ENCODE measurements around the gene C10orf90.

C10orf90 gene

DNA sequence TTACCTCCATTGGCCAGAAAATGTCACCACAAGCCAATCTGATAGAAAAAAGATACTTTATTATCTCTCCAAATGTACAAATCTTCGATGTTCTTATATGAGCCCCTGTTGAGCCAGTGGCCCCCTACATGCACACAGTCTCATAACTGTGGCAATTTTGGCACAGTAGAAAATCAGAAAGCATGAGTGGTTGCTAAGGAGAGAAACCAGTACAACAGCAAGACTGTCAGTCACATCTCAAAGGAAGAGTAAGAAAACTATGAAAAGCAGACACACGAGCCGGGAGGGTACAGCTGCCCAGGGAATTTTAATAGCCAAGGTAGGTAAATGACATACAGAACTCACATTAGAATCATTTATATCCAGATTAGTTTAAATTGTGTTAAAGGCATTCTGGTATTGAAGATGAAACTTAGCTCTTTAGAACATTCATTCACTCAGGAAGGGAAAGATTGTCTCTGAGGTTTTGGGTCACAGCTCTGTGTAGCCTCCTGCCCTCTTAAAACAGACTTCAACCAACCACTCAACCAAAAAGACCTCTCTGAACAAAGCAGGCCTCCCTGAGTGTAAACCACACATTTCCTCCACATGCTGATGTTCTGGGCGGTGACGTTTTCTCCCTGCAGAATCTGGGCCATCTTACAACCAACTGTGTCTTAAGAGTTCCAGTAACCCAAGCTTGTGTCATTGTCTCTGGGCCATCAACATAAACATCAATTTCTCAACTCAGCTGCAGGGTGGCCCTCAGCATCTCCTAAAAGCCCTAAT lies 201.4 kb downstream of the C10orf90 start:
- H3K36me3 ChIP-seq (ENCODE audit: control insufficient read depth in 2 of 2, insufficient read depth in 1 of 2, low read length in 2 of 2) = no peaks in the 10 kb centered on the region
- no peaks in the 10 kb centered on the region for H3K9me3 ChIP-seq (ENCODE audit: control insufficient read depth, insufficient read depth, low read depth, low read length)
- H3K4me1 ChIP-seq (ENCODE audit: control insufficient read depth, insufficient read depth, low read length) = no peaks in the 10 kb centered on the region
- TF ChIP-seq KLF9 (tag by site-specific recombination; IDR thresholded peaks at IDR 0.05; ENCODE audit: low read depth) (no peak), BCL6B (tag by site-specific recombination; IDR thresholded peaks at IDR 0.05) (no peak), ZNF175 (tag by site-specific recombination; IDR thresholded peaks at IDR 0.05) (no peak), ZNF580 (tag by site-specific recombination; IDR thresholded peaks at IDR 0.05) (no peak), ZNF416 (tag by site-specific recombination; IDR thresholded peaks at IDR 0.05) (no peak), ZNF677 (tag by site-specific recombination; IDR thresholded peaks at IDR 0.05) (no peak)
- ChIA-PET CTCF (no interaction called here), POLR2A (no interaction called here)
- no peak overlapping the region for H3K27ac ChIP-seq (ENCODE audit: extremely low read depth, low read depth, low read length)
- no peak overlapping the region for H3K4me3 ChIP-seq (ENCODE audit: low read depth, low read length)

DNA sequence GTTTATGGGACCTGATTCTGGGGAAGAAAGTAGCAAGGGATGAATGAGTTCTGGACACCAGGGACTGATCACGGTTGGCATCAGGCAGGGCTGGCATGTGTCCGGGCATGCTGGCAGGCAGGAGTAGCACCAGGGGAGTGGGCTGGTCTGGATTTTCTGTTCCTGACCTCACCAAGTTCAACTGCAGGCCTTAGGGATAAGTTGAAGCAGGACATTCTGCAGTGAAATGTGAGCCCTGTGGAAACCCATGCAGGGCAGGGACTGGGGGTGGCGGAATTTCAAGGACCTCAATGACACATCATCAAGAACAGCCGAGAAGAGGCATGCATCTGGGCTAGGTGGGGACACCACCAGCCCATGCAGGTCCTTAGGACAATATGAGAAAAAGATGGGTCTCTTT lies 202.0 kb downstream of the C10orf90 start:
- no peak overlapping the region for H3K4me3 ChIP-seq (ENCODE audit: low read depth, low read length)
- H3K36me3 ChIP-seq (ENCODE audit: control insufficient read depth in 2 of 2, insufficient read depth in 1 of 2, low read length in 2 of 2) = no peaks in the 10 kb centered on the region
- no peaks in the 10 kb centered on the region for H3K4me1 ChIP-seq (ENCODE audit: control insufficient read depth, insufficient read depth, low read length)
- POLR2A ChIA-PET = no interaction called here
- CTCF ChIA-PET = interaction anchor here (0.9 kb wide), 1 partner anchor 35 kb away, joined by 3 read pairs; no protein-coding TSS in a partner anchor
- H3K9me3 ChIP-seq (ENCODE audit: control insufficient read depth, insufficient read depth, low read depth, low read length) = no peaks in the 10 kb centered on the region
- no peak overlapping the region for H3K27ac ChIP-seq (ENCODE audit: extremely low read depth, low read depth, low read length)
- TF ChIP-seq KLF10 (tag by site-specific recombination; IDR thresholded peaks at IDR 0.05) (no peak), ZNF610 (tag by site-specific recombination; IDR thresholded peaks at IDR 0.05; ENCODE audit: borderline replicate concordance) (no peak), ZSCAN30 (tag by site-specific recombination; IDR thresholded peaks at IDR 0.05) (no peak), ZSCAN16 (tag by site-specific recombination; IDR thresholded peaks at IDR 0.05) (no peak), ZNF776 (tag by site-specific recombination; IDR thresholded peaks at IDR 0.05; ENCODE audit: borderline replicate concordance) (no peak), ZBTB48 (tag by site-specific recombination; IDR thresholded peaks at IDR 0.05) (no peak)

- Histone ChIP-seq H3K4me1 (ENCODE audit: control insufficient read depth, insufficient read depth, low read length) (no peaks in the 10 kb centered on the region), H3K9me3 (ENCODE audit: control insufficient read depth, insufficient read depth, low read depth, low read length) (no peaks in the 10 kb centered on the region), H3K36me3 (ENCODE audit: control insufficient read depth in 2 of 2, insufficient read depth in 1 of 2, low read length in 2 of 2) (no peaks in the 10 kb centered on the region), H3K4me3 (ENCODE audit: low read depth, low read length) (no peak overlapping the region), H3K27ac (ENCODE audit: extremely low read depth, low read depth, low read length) (no peak overlapping the region)
- TF ChIP-seq ZNF223 (tag by site-specific recombination; IDR thresholded peaks at IDR 0.05) = no peak
- TF ChIP-seq ZNF692 (tag by site-specific recombination; IDR thresholded peaks at IDR 0.05) = no peak
- TF ChIP-seq KLF16 (tag by site-specific recombination; IDR thresholded peaks at IDR 0.05) = no peak
- no peak for TF ChIP-seq ZFP3 (tag by site-specific recombination; IDR thresholded peaks at IDR 0.05; ENCODE audit: low read depth)
- ChIA-PET CTCF (no interaction called here), POLR2A (no interaction called here)
These were observed 204.7 kb downstream of the C10orf90 start for GRCh38 chr10:126465771-126466170.

DNA sequence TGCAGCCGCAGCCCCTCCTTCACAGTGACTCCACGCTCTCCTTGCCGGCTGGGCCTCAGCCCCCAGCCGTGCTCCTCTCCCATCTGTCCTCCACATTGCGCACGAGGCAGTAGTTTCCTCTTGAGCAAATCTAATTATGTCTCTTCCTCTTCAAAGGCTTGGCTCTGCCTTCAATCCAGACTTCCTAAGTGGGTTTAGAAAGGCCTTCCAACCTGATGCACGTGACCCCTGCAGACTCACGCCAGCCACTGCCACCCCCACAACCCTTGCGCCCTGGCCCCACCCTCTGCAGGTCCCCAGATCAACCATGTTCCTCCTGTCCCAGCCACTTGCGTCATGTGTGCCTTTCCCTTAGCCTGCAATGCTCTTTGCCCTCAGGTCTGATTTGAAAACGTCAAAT lies 207.2 kb downstream of the C10orf90 start:
- CTCF ChIA-PET = no interaction called here
- no peaks in the 10 kb centered on the region for H3K4me1 ChIP-seq (ENCODE audit: control insufficient read depth, insufficient read depth, low read length)
- H3K9me3 ChIP-seq (ENCODE audit: control insufficient read depth, insufficient read depth, low read depth, low read length) = no peaks in the 10 kb centered on the region
- H3K27ac ChIP-seq (ENCODE audit: extremely low read depth, low read depth, low read length) = no peak overlapping the region
- no peak overlapping the region for H3K4me3 ChIP-seq (ENCODE audit: low read depth, low read length)
- POLR2A ChIA-PET = no interaction called here
- H3K36me3 ChIP-seq (ENCODE audit: control insufficient read depth in 2 of 2, insufficient read depth in 1 of 2, low read length in 2 of 2) = no peaks in the 10 kb centered on the region
- TF ChIP-seq ZNF2 (tag by site-specific recombination; IDR thresholded peaks at IDR 0.05) (no peak), BCL11A (tag by site-specific recombination; IDR thresholded peaks at IDR 0.05; ENCODE audit: low read depth) (no peak), ZIC2 (tag by site-specific recombination; IDR thresholded peaks at IDR 0.05) (no peak), ZBTB10 (tag by site-specific recombination; IDR thresholded peaks at IDR 0.05) (no peak), KLF7 (tag by site-specific recombination; IDR thresholded peaks at IDR 0.05; ENCODE audit: borderline replicate concordance) (no peak), REPIN1 (tag by site-specific recombination; IDR thresholded peaks at IDR 0.05; ENCODE audit: low read depth) (no peak), ZNF707 (tag by site-specific recombination; IDR thresholded peaks at IDR 0.05) (no peak), MEIS1 (CRISPR knock-in tag; IDR thresholded peaks at IDR 0.05; ENCODE audit: borderline replicate concordance) (no peak)

Data from HEK293 (cell line).